Trophoblast cell (in vitro differentiated cells and primary cell): ENCODE results near the gene CYB561A3.

Experiments
- DNase-seq, 2 donors: peaks; one replicate each; pipeline ENCODE4 v3.0.0-alpha.2; 2016
- H2AFZ ChIP-seq: 2 replicates; pipeline ENCODE4 v1.6.1; 2013; ENCODE audit warnings: low read length, moderate library complexity, mild to moderate bottlenecking; ENCODE audit not compliant: insufficient read depth, poor library complexity
- H2AK5ac ChIP-seq: 2 replicates; pipeline ENCODE4 v1.6.1; 2013; ENCODE audit warnings: mild to moderate bottlenecking, low read length
- H2BK120ac ChIP-seq: 2 replicates; pipeline ENCODE4 v1.6.1; 2013; ENCODE audit warnings: low read length, mild to moderate bottlenecking, moderate library complexity; ENCODE audit not compliant: insufficient read depth, poor library complexity
- H2BK12ac ChIP-seq: 2 replicates; pipeline ENCODE4 v1.6.1; 2013; ENCODE audit warnings: mild to moderate bottlenecking, low read length, moderate library complexity
- H2BK5ac ChIP-seq: 2 replicates; pipeline ENCODE4 v1.6.1; 2013; ENCODE audit warnings: low read length, low read depth, moderate library complexity, mild to moderate bottlenecking; ENCODE audit not compliant: poor library complexity
- H3K14ac ChIP-seq: 2 replicates; pipeline ENCODE4 v1.6.1; 2013; ENCODE audit warnings: mild to moderate bottlenecking, low read length
- H3K18ac ChIP-seq: 2 replicates; pipeline ENCODE4 v1.6.1; 2013; ENCODE audit warnings: mild to moderate bottlenecking, low read length
- H3K23ac ChIP-seq: 2 replicates; pipeline ENCODE4 v1.6.1; 2013; ENCODE audit warnings: low read length
- H3K27ac ChIP-seq: 2 replicates; pipeline ENCODE4 v1.5.1; 2013; ENCODE audit warnings: low read depth, mild to moderate bottlenecking, inconsistent platforms, low read length, moderate library complexity
- H3K27me3 ChIP-seq: 2 replicates; pipeline ENCODE4 v1.6.1; 2013; ENCODE audit warnings: inconsistent platforms, mild to moderate bottlenecking, low read length, moderate library complexity; ENCODE audit not compliant: insufficient read depth
- H3K36me3 ChIP-seq, 2 experiments: 1 replicate in 1 of 2; 2 replicates in 1 of 2; pipeline ENCODE4 v1.6.1; 2013; ENCODE audit warnings: low read length in 2 of 2, mild to moderate bottlenecking in 2 of 2, moderate library complexity in 1 of 2; ENCODE audit not compliant: insufficient read depth in 2 of 2, control insufficient read depth in 1 of 2
- H3K4ac ChIP-seq: 2 replicates; pipeline ENCODE4 v1.6.1; 2013; ENCODE audit warnings: low read depth, mild to moderate bottlenecking, low read length, moderate library complexity
- H3K4me1 ChIP-seq, 2 experiments: 1 replicate in 1 of 2; 2 replicates in 1 of 2; pipeline ENCODE4 v1.6.1; 2013; ENCODE audit warnings: low read length in 2 of 2, mild to moderate bottlenecking in 2 of 2, moderate library complexity in 1 of 2; ENCODE audit not compliant: insufficient read depth in 2 of 2, control insufficient read depth in 1 of 2
- H3K4me2 ChIP-seq: 2 replicates; pipeline ENCODE4 v1.6.1; 2013; ENCODE audit warnings: inconsistent platforms, mild to moderate bottlenecking, low read length, moderate library complexity
- H3K4me3 ChIP-seq: 2 replicates; pipeline ENCODE4 v1.5.1; 2013; ENCODE audit warnings: mild to moderate bottlenecking, low read depth, low read length, inconsistent platforms
- H3K79me1 ChIP-seq: one replicate; pipeline ENCODE4 v1.6.1; 2013; ENCODE audit warnings: low read length
- H3K79me2 ChIP-seq: 2 replicates; pipeline ENCODE4 v1.6.1; 2013; ENCODE audit warnings: low read length, mild to moderate bottlenecking; ENCODE audit not compliant: control insufficient read depth, insufficient read depth, poor library complexity
- H3K9ac ChIP-seq: 2 replicates; pipeline ENCODE4 v1.6.1; 2013; ENCODE audit warnings: mild to moderate bottlenecking, low read length
- H3K9me3 ChIP-seq: 2 replicates; pipeline ENCODE4 v1.6.1; 2013; ENCODE audit warnings: low read depth, mild to moderate bottlenecking, control low read depth, inconsistent platforms, low read length; ENCODE audit not compliant: insufficient read depth
- H4K12ac ChIP-seq: 2 replicates; pipeline ENCODE4 v1.6.1; 2013; ENCODE audit warnings: low read depth, mild to moderate bottlenecking, low read length, moderate library complexity
- H4K8ac ChIP-seq: 2 replicates; pipeline ENCODE4 v1.6.1; 2013; ENCODE audit warnings: low read depth, mild to moderate bottlenecking, low read length, moderate library complexity
- H4K91ac ChIP-seq: one replicate; pipeline ENCODE4 v1.6.1; 2013; ENCODE audit warnings: low read depth, mild to moderate bottlenecking, low read length, moderate library complexity
- WGBS: extraction: QIAGEN DNeasy Blood & Tissue Kit; methylation state at CpG from one replicate; pipeline ENCODE4 v1.1.7; 2013; ENCODE audit warnings: missing lambda C conversion rate; ENCODE audit not compliant: insufficient read length, insufficient coverage; ENCODE audit errors: extremely low coverage; 5-methylcytosine and 5-hydroxymethylcytosine counted together

The CYB561A3 gene

GRCh38 chr11:61372659-61373420 lies 11.2 kb upstream of the CYB561A3 start:
- no peak overlapping the region for H3K18ac ChIP-seq
- H3K27me3 ChIP-seq, result no peaks in the 10 kb centered on the region
- no peak overlapping the region for H4K8ac ChIP-seq
- no peaks in the 10 kb centered on the region for H3K79me1 ChIP-seq
- H2BK5ac ChIP-seq, result no peak overlapping the region
- no peak overlapping the region for H3K9ac ChIP-seq
- H3K4me2 ChIP-seq, result no peak overlapping the region
- H3K27ac ChIP-seq, result no peak overlapping the region
- DNase-seq, result no peak
- no peak overlapping the region for H3K23ac ChIP-seq
- H3K36me3 ChIP-seq, result peaks cover 22 to 26% of the 10 kb centered on the region in 2 experiments
- peaks cover 0 to 9% of the 10 kb centered on the region in 2 experiments for H3K4me1 ChIP-seq
- H4K91ac ChIP-seq, result no peak overlapping the region
- H3K4me3 ChIP-seq, result no peak overlapping the region
- no peak overlapping the region for H4K12ac ChIP-seq
- WGBS, result no CpG with 5 or more reads among the region's 8 CpGs
- no peak overlapping the region for H2BK12ac ChIP-seq
- no peak overlapping the region for H2AFZ ChIP-seq
- no peak overlapping the region for H2BK120ac ChIP-seq
- no peaks in the 10 kb centered on the region for H3K79me2 ChIP-seq
- H3K14ac ChIP-seq, result no peak overlapping the region
- H2AK5ac ChIP-seq, result no peak overlapping the region
- no peak overlapping the region for H3K4ac ChIP-seq
- peaks cover 6% of the 10 kb centered on the region for H3K9me3 ChIP-seq

DNA sequence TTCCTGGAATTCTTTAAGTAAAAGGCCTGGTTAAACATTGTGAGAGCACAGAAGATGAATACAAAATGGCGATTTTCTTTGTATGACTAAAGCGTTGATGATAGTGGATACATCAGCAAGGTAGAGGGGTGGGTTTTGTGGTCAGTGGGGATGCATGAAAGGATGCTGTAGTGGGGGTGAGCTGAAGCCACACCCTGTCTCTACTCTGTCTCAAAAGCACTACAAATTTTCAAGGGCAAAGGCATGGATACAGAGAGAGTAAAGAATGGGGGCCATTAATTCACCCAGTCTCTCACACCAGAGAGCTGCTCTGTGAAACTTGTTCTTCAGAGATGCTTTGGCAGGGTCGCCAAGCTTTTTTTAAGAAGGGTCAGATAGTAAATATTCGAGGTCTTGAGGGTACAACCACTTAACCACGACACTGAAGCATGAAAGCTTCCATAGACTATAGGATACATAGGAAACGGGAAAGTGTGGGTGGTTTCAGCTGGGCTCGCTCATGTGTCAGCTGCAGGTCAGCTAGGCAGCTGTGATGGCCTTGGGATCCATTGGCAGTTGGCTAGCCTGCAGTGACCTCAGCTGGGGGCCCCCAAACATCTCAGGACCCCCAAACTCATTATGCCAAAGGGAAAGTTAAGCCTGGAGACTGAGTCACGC lies 8.8 kb upstream of the CYB561A3 start:
- H2BK5ac ChIP-seq, result no peak overlapping the region
- H4K8ac ChIP-seq, result no peak overlapping the region
- no peak overlapping the region for H3K23ac ChIP-seq
- no peak overlapping the region for H2BK120ac ChIP-seq
- peaks cover 36 to 39% of the 10 kb centered on the region in 2 experiments for H3K36me3 ChIP-seq
- no peaks in the 10 kb centered on the region for H3K79me2 ChIP-seq
- no peak overlapping the region for H3K14ac ChIP-seq
- no peaks in the 10 kb centered on the region for H3K27me3 ChIP-seq
- H3K4me2 ChIP-seq, result no peak overlapping the region
- no peak overlapping the region for H4K91ac ChIP-seq
- no peak overlapping the region for H4K12ac ChIP-seq
- H3K4ac ChIP-seq, result no peak overlapping the region
- no peak overlapping the region for H3K4me3 ChIP-seq
- no peak overlapping the region for H2BK12ac ChIP-seq
- H3K79me1 ChIP-seq, result no peaks in the 10 kb centered on the region
- no peak overlapping the region for H2AK5ac ChIP-seq
- H2AFZ ChIP-seq, result no peak overlapping the region
- H3K4me1 ChIP-seq, result peaks cover 0 to 5% of the 10 kb centered on the region in 2 experiments
- no peak for DNase-seq
- H3K18ac ChIP-seq, result no peak overlapping the region
- H3K9me3 ChIP-seq, result peaks cover 6% of the 10 kb centered on the region
- no peak overlapping the region for H3K9ac ChIP-seq
- no CpG with 5 or more reads among the region's 8 CpGs for WGBS
- H3K27ac ChIP-seq, result no peak overlapping the region

DNA sequence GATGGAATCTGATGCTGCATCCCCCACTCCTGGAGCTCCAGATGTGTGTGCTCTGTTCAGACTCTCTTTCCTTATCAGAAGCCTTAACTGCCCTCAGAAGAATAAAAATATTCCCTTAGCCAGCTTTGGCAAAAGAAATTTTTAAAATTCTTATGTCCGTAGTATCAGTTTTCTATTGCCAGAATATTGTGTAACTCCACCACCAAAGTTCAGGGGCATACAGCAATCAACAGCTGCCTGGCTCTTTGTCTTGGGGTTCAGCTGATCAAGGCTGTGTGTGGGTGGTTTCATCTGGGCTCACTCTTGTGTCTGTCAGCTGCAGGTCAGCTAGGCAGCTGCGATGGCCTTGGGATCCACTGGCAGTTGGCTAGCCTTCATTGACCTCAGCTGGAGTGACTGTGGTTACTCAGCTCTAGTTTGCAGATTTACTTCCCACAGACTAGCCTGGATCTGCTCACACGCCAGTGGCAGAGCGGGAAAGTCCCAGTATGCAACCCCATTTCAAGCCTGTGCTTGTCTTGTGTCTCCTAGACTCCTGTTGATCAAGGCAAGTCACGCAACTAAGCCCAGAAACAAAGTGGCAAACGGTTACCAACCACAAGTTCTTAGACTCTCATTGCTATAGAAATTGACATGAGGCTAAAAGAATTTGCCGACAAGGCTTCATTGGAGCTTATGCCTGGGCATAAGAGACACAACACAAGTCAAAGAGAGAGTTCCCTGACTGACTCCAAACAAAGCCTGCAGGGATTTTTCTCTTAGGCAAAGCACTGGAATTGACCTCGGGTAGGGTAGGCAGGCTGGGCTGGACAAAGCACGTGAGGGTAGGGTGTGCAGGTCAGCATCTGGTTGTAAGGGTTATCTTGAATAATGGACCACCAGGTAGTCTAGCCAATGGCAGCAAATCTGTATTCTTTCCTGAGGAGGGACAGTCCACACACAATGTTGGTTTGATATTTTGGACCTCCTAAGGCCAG lies 8.0 kb upstream of the CYB561A3 start:
- no peak overlapping the region for H3K23ac ChIP-seq
- H3K27ac ChIP-seq, result no peak overlapping the region
- no peak overlapping the region for H3K4ac ChIP-seq
- H2AFZ ChIP-seq, result no peak overlapping the region
- no peak overlapping the region for H2BK12ac ChIP-seq
- peaks cover 37 to 42% of the 10 kb centered on the region in 2 experiments for H3K36me3 ChIP-seq
- no peak overlapping the region for H3K4me2 ChIP-seq
- no peaks in the 10 kb centered on the region for H3K79me2 ChIP-seq
- no peak overlapping the region for H3K14ac ChIP-seq
- H2BK5ac ChIP-seq, result no peak overlapping the region
- H4K91ac ChIP-seq, result no peak overlapping the region
- H4K8ac ChIP-seq, result no peak overlapping the region
- H2AK5ac ChIP-seq, result no peak overlapping the region
- peaks cover 0 to 5% of the 10 kb centered on the region in 2 experiments for H3K4me1 ChIP-seq
- H4K12ac ChIP-seq, result no peak overlapping the region
- peak in 1 of 2 donors; percentile 43 for DNase-seq
- H3K27me3 ChIP-seq, result no peaks in the 10 kb centered on the region
- no peak overlapping the region for H3K18ac ChIP-seq
- peaks cover 6% of the 10 kb centered on the region for H3K9me3 ChIP-seq
- no CpG with 5 or more reads among the region's 9 CpGs for WGBS
- no peak overlapping the region for H2BK120ac ChIP-seq
- H3K9ac ChIP-seq, result no peak overlapping the region
- H3K4me3 ChIP-seq, result no peak overlapping the region
- no peaks in the 10 kb centered on the region for H3K79me1 ChIP-seq

DNA sequence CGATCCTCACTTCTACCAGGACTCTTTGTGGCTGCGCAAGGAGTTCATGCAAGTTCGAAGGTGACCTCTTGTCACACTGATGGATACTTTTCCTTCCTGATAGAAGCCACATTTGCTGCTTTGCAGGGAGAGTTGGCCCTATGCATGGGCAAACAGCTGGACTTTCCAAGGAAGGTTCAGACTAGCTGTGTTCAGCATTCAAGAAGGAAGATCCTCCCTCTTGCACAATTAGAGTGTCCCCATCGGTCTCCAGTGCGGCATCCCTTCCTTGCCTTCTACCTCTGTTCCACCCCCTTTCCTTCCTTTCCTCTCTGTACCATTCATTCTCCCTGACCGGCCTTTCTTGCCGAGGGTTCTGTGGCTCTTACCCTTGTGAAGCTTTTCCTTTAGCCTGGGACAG lies 7.0 kb upstream of the CYB561A3 start:
- Histone ChIP-seq H2AFZ (no peak overlapping the region), H3K18ac (no peak overlapping the region), H3K27ac (no peak overlapping the region), H3K14ac (no peak overlapping the region), H2BK12ac (no peak overlapping the region), H4K91ac (no peak overlapping the region), H3K27me3 (no peaks in the 10 kb centered on the region), H3K9me3 (peaks cover 6% of the 10 kb centered on the region), H3K4me1 (peaks cover 0 to 5% of the 10 kb centered on the region in 2 experiments), H3K79me2 (no peaks in the 10 kb centered on the region), H2AK5ac (no peak overlapping the region), H2BK120ac (no peak overlapping the region), H3K4me3 (no peak overlapping the region), H3K23ac (no peak overlapping the region), H3K79me1 (no peaks in the 10 kb centered on the region), H3K9ac (no peak overlapping the region), H3K4ac (no peak overlapping the region), H2BK5ac (no peak overlapping the region), H3K36me3 (peaks cover 41 to 48% of the 10 kb centered on the region in 2 experiments), H4K12ac (no peak overlapping the region), H4K8ac (no peak overlapping the region), H3K4me2 (no peak overlapping the region)
- no CpG with 5 or more reads among the region's 7 CpGs for WGBS
- no peak for DNase-seq
